Measurements from ENCODE around the gene THAP12.
"Not testable (repeated sequence)": the region's sequence is repeated elsewhere in the genome, so short reads cannot be mapped to it uniquely, and the experiment has no call there.

The THAP12 gene

DNA sequence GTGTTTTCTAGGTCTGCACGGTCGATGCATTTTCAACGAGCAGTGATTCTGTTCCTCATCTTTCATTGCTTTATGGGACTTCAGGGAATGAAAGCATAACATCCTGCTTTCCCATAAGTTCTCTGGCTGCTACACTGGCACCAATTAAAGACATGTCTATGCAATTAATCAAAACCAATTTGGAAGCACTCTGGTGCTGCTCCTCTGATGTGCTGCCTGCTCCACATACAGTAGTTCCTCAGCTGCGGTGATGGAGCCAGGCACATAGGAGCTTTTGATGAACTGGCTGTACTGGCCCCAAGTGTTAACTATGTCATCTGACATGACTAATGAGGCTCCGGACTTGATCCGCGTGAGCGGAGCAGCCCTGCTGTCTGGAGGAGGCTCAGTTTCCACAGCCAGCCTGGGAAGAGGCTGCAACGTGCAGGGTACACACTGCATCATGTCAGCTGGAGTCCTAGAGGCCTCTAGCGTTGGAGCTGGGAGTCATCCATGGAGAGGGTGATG lies 30.0 kb upstream of the THAP12 start:
- TF ChIP-seq, protein P1, sequence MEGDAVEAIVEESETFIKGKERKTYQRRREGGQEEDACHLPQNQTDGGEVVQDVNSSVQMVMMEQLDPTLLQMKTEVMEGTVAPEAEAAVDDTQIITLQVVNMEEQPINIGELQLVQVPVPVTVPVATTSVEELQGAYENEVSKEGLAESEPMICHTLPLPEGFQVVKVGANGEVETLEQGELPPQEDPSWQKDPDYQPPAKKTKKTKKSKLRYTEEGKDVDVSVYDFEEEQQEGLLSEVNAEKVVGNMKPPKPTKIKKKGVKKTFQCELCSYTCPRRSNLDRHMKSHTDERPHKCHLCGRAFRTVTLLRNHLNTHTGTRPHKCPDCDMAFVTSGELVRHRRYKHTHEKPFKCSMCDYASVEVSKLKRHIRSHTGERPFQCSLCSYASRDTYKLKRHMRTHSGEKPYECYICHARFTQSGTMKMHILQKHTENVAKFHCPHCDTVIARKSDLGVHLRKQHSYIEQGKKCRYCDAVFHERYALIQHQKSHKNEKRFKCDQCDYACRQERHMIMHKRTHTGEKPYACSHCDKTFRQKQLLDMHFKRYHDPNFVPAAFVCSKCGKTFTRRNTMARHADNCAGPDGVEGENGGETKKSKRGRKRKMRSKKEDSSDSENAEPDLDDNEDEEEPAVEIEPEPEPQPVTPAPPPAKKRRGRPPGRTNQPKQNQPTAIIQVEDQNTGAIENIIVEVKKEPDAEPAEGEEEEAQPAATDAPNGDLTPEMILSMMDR (IDR thresholded peaks at IDR 0.05; ENCODE audit: low read depth, low read length, missing control alignments): no peak
- no peak overlapping the region for H3K4me3 ChIP-seq (ENCODE audit: low read depth, low read length)
- DNase-seq (ENCODE audit: low read depth): no peak

DNA sequence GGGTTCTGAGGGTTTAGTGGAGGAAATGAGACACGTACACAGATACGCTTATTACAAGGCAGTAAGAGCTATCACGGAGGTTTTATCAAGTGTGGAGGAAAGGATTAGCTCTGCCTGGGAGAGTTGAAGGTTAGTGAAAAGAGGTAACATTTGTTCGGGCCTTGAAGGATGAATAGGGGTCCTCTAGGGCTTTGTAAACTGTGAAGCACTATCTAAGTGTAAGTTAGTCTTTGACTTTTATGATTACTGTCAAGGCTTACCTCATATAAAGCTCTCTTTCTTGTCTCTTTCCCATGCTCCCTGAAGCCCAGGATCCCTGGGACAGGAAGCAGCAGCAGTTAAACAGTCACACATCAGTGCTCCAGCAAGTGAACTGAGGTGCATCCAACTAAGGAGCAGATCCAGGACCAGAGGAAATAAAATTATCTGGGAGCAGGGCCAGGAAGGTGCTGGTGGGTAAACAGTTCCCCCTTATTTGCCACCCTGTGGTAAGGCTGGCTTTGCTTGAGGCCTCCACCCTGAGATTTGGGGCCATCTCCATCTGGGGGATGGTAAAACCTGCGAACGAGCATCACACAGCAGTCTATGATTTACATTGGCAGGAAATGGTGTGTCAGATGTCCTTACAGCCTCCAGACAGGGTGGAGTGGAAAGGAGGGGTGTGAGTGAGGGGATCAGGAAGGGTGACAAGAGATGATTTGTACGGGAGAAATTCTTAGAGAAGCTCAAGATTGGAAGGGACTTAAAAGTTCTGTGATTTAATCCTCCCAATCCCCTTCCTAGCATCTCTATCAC lies 27.4 kb upstream of the THAP12 start:
- no peak overlapping the region for H3K4me3 ChIP-seq (ENCODE audit: low read depth, low read length)
- TF ChIP-seq, protein P1 (IDR thresholded peaks at IDR 0.05; ENCODE audit: low read depth, low read length, missing control alignments): no peak
- no peak for DNase-seq (ENCODE audit: low read depth)

DNA sequence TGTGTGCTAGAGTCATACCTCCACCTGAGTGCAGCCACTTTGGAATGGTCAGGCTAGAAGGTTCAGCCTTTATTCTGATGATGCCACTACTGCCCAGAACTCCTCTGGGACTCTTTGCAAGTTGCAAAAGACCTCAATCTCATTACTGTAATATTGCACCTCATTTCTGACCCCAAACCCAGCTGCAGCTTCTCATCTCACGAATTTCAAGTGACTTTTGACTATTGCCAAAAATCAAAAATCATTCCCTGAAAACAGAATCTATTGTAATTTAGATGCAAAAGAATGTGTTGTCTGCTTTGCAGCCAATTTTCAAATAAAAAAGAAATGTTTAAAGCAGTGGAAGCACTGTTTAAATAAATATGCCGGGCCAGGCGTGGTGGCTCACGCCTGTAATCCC lies 25.4 kb upstream of the THAP12 start:
- TF ChIP-seq, protein P1 (IDR thresholded peaks at IDR 0.05; ENCODE audit: low read depth, low read length, missing control alignments): no peak

DNA sequence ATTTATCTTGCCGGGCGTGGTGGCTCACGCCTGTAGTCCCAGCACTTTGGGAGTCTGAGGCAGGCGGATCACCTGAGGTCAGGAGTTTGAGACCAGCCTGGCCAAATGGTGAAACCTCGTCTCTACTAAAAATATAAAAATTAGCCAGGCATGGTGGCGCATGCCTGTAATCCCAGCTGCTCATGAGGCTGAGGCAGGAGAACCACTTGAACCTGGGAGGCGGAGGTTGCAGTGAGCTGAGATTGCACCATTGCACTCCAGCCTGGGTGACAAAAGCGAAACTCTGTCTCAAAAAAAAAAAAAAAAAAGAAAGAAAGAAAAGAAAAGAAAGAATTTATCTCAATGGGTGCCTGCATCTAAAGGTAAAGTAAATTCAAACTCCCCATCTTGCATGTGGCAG lies 20.6 kb upstream of the THAP12 start:
- not testable (repeated sequence) for H3K4me3 ChIP-seq (ENCODE audit: low read depth, low read length); DNase-seq (ENCODE audit: low read depth)

More for the DNA sequence above, 25.4 kb upstream of the THAP12 start:
- no peak for DNase-seq (ENCODE audit: low read depth)
- no peak overlapping the region for H3K4me3 ChIP-seq (ENCODE audit: low read depth, low read length)

DNA sequence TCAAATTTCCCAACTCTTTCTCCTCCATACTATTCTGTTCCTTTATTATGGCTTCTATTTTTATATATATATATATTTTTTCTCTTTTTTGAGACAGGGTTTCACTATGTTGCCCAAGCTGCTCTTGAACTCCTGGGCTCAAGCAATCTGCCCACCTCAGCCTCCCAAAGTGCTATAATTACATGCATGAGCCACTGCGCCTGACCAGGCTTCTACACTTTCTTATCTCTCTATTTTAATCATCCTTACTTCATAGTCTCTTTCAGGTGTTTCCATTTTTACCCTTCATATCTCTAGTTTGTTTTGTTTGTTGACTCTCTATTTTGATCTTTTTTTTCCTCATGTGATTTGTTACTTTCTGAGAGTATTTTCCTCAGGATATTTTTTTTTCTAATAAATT lies 20.0 kb upstream of the THAP12 start:
- DNase-seq (ENCODE audit: low read depth): no peak
- TF ChIP-seq, protein P1 (IDR thresholded peaks at IDR 0.05; ENCODE audit: low read depth, low read length, missing control alignments): no peak
- no peak overlapping the region for H3K4me3 ChIP-seq (ENCODE audit: low read depth, low read length)

DNA sequence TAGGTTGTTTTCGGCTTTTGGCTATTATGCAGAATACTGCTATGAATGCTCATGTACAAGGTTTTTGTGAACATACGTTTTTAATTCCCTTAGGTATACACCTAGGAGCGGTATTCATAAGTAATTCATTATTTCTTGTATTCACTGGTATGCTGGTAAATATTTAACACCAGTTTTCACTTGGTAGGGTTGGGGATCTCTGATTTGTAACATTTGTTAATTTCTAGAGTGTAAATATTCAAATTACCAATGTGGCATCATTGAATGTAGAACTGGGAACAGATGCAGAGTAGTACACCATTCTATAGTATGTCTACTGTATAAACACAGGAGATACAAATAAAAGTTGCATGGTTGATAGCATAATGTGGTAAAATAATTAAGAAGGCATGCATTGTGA lies 16.5 kb upstream of the THAP12 start:
- no peak overlapping the region for H3K4me3 ChIP-seq (ENCODE audit: low read depth, low read length)
- no peak for DNase-seq (ENCODE audit: low read depth)
- TF ChIP-seq, protein P1 (IDR thresholded peaks at IDR 0.05; ENCODE audit: low read depth, low read length, missing control alignments): no peak

DNA sequence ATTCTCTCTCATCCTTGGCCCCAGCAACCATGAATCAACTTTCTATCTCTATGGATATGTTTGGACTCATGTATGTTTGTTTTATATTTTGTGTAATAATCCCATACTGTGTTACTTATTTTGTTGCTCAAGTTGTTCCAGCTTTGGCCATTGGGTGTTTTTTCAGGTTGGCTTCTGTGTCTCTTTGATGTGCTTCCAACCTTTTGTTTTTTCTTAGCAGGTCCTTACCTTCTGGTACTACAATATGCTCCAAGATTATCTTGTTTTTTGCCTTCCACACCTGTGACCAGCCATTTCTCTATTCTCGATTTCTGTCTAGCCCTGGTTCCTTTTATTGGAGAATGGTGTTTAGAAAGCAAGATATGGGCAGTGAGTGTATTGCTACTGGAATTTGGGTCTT lies 14.4 kb upstream of the THAP12 start:
- H3K4me3 ChIP-seq (ENCODE audit: low read depth, low read length): no peak overlapping the region
- TF ChIP-seq, protein P1 (IDR thresholded peaks at IDR 0.05; ENCODE audit: low read depth, low read length, missing control alignments): no peak
- DNase-seq (ENCODE audit: low read depth): no peak

Measured in GM12864 (cell line).